T-helper 2 cell treated with Interferon-gamma antibody and Interleukin-4, amounts not matched to agents 5 μg/mL and 100 μg/mL, for 36 hours (primary cell): ENCODE results near the gene NT5DC1.

Experiments used
- DNase-seq: peaks from one replicate; pipeline ENCODE4 v3.0.0; 2021; ENCODE audit warnings: low spot score
- H3K27ac Mint-ChIP-seq: one replicate; pipeline ENCODE4 v1.8.0; 2021; ENCODE audit warnings: mild to moderate bottlenecking, mixed read lengths
- H3K27me3 Mint-ChIP-seq: one replicate; pipeline ENCODE4 v1.8.0; 2021; ENCODE audit warnings: low read depth, mixed read lengths
- H3K36me3 Mint-ChIP-seq: one replicate; pipeline ENCODE4 v1.8.0; 2021; ENCODE audit warnings: low read depth, mixed read lengths
- H3K4me1 Mint-ChIP-seq: one replicate; pipeline ENCODE4 v1.8.0; 2021; ENCODE audit warnings: low read depth, mixed read lengths
- H3K4me3 Mint-ChIP-seq: one replicate; pipeline ENCODE4 v1.8.0; 2022; ENCODE audit warnings: mild to moderate bottlenecking, moderate library complexity, mixed read lengths
- H3K9me3 Mint-ChIP-seq: one replicate; pipeline ENCODE4 v1.8.0; 2021; ENCODE audit warnings: mixed read lengths

The NT5DC1 gene

GRCh38 chr6:116101302-116101718, 657 bp downstream of the NT5DC1 start:
- Mint-ChIP-seq H3K4me3 (peak overlapping the region; percentile 95), H3K9me3 (peaks cover 6% of the 10 kb centered on the region), H3K4me1 (peaks cover 60% of the 10 kb centered on the region), H3K36me3 (peaks cover 14% of the 10 kb centered on the region), H3K27ac (peak overlapping the region; percentile 94), H3K27me3 (no peaks in the 10 kb centered on the region)
- no peak for DNase-seq

- no peaks in the 10 kb centered on the region for H3K27me3 Mint-ChIP-seq
- DNase-seq = no peak
- peak overlapping the region; percentile 94 for H3K27ac Mint-ChIP-seq
- H3K9me3 Mint-ChIP-seq = peaks cover 2% of the 10 kb centered on the region
- H3K4me1 Mint-ChIP-seq = peaks cover 60% of the 10 kb centered on the region
- peak overlapping the region; percentile 95 for H3K4me3 Mint-ChIP-seq
- peaks cover 14% of the 10 kb centered on the region for H3K36me3 Mint-ChIP-seq
Observed at GRCh38 chr6:116101790-116102189, 1.1 kb downstream of the NT5DC1 start.

GRCh38 chr6:116102873-116103272, 2.2 kb downstream of the NT5DC1 start:
- Mint-ChIP-seq H3K27ac (peak overlapping the region; percentile 64), H3K4me3 (peak overlapping the region; percentile 95), H3K9me3 (no peaks in the 10 kb centered on the region), H3K36me3 (peaks cover 20% of the 10 kb centered on the region), H3K4me1 (peaks cover 60% of the 10 kb centered on the region), H3K27me3 (no peaks in the 10 kb centered on the region)
- no peak for DNase-seq

GRCh38 chr6:116104636-116105035, 4.0 kb downstream of the NT5DC1 start:
- Mint-ChIP-seq H3K36me3 (peaks cover 30% of the 10 kb centered on the region), H3K9me3 (no peaks in the 10 kb centered on the region), H3K27ac (no peak overlapping the region), H3K27me3 (no peaks in the 10 kb centered on the region), H3K4me1 (peaks cover 50% of the 10 kb centered on the region), H3K4me3 (no peak overlapping the region)
- no peak for DNase-seq

GRCh38 chr6:116105247-116105646, 4.6 kb downstream of the NT5DC1 start:
- Mint-ChIP-seq H3K36me3 (peaks cover 31% of the 10 kb centered on the region), H3K9me3 (no peaks in the 10 kb centered on the region), H3K4me3 (no peak overlapping the region), H3K4me1 (peaks cover 45% of the 10 kb centered on the region), H3K27ac (no peak overlapping the region), H3K27me3 (no peaks in the 10 kb centered on the region)
- no peak for DNase-seq

GRCh38 chr6:116106146-116106545, 5.5 kb downstream of the NT5DC1 start:
- H3K27ac Mint-ChIP-seq = no peak overlapping the region
- H3K36me3 Mint-ChIP-seq = peaks cover 37% of the 10 kb centered on the region
- no peaks in the 10 kb centered on the region for H3K27me3 Mint-ChIP-seq
- DNase-seq = no peak
- no peak overlapping the region for H3K4me3 Mint-ChIP-seq
- H3K9me3 Mint-ChIP-seq = no peaks in the 10 kb centered on the region
- H3K4me1 Mint-ChIP-seq = peaks cover 43% of the 10 kb centered on the region

GRCh38 chr6:116108836-116109235, 8.2 kb downstream of the NT5DC1 start:
- no peak overlapping the region for H3K27ac Mint-ChIP-seq

GRCh38 chr6:116111552-116112528, 11.2 kb downstream of the NT5DC1 start:
- Mint-ChIP-seq H3K4me3 (no peak overlapping the region), H3K4me1 (peaks cover 2% of the 10 kb centered on the region), H3K9me3 (no peaks in the 10 kb centered on the region), H3K27me3 (no peaks in the 10 kb centered on the region), H3K27ac (no peak overlapping the region), H3K36me3 (peaks cover 44% of the 10 kb centered on the region)
- no peak for DNase-seq

More at GRCh38 chr6:116108836-116109235, 8.2 kb downstream of the NT5DC1 start:
- H3K9me3 Mint-ChIP-seq = no peaks in the 10 kb centered on the region
- H3K27me3 Mint-ChIP-seq = no peaks in the 10 kb centered on the region
- no peak for DNase-seq
- peaks cover 43% of the 10 kb centered on the region for H3K36me3 Mint-ChIP-seq
- H3K4me3 Mint-ChIP-seq = no peak overlapping the region
- peaks cover 21% of the 10 kb centered on the region for H3K4me1 Mint-ChIP-seq

- H3K4me3 Mint-ChIP-seq = no peak overlapping the region
- peaks cover 35% of the 10 kb centered on the region for H3K36me3 Mint-ChIP-seq
- H3K27me3 Mint-ChIP-seq = no peaks in the 10 kb centered on the region
- no peaks in the 10 kb centered on the region for H3K9me3 Mint-ChIP-seq
- H3K27ac Mint-ChIP-seq = no peak overlapping the region
- peaks cover 2% of the 10 kb centered on the region for H3K4me1 Mint-ChIP-seq
- DNase-seq = no peak
Observed at GRCh38 chr6:116113386-116113785, 12.7 kb downstream of the NT5DC1 start.

- H3K27ac Mint-ChIP-seq = no peak overlapping the region
- H3K36me3 Mint-ChIP-seq = peaks cover 26% of the 10 kb centered on the region
- H3K4me3 Mint-ChIP-seq = no peak overlapping the region
- H3K9me3 Mint-ChIP-seq = no peaks in the 10 kb centered on the region
- H3K27me3 Mint-ChIP-seq = no peaks in the 10 kb centered on the region
- peaks cover 4% of the 10 kb centered on the region for H3K4me1 Mint-ChIP-seq
- no peak for DNase-seq
Observed at GRCh38 chr6:116115781-116116180, 15.1 kb downstream of the NT5DC1 start.

- no peak overlapping the region for H3K27ac Mint-ChIP-seq
- DNase-seq = no peak
- H3K4me3 Mint-ChIP-seq = no peak overlapping the region
- H3K27me3 Mint-ChIP-seq = no peaks in the 10 kb centered on the region
- peaks cover 16% of the 10 kb centered on the region for H3K36me3 Mint-ChIP-seq
- H3K4me1 Mint-ChIP-seq = peaks cover 3% of the 10 kb centered on the region
- no peaks in the 10 kb centered on the region for H3K9me3 Mint-ChIP-seq
Observed at GRCh38 chr6:116118608-116119007, 18.0 kb downstream of the NT5DC1 start.

GRCh38 chr6:116120430-116120829, 19.8 kb downstream of the NT5DC1 start:
- Mint-ChIP-seq H3K9me3 (no peaks in the 10 kb centered on the region), H3K36me3 (peaks cover 10% of the 10 kb centered on the region), H3K4me1 (peaks cover 3% of the 10 kb centered on the region), H3K4me3 (no peak overlapping the region), H3K27me3 (no peaks in the 10 kb centered on the region), H3K27ac (no peak overlapping the region)
- DNase-seq = no peak

GRCh38 chr6:116126032-116126431, 25.4 kb downstream of the NT5DC1 start, which contains the start of gene COL10A1:
COL10A1 (minus strand) TSS chr6:116126132; CDS start chr6:116125492, 640 bp downstream.
- H3K27ac Mint-ChIP-seq = no peak within 1 kb of the TSS
- H3K27me3 Mint-ChIP-seq = no peaks in the 10 kb centered on the region
- H3K4me1 Mint-ChIP-seq = peaks cover 6% of the 10 kb centered on the region
- H3K4me3 Mint-ChIP-seq = no peak within 1 kb of the TSS
- no peak for DNase-seq
- no peaks in the 10 kb centered on the region for H3K9me3 Mint-ChIP-seq
- peaks cover 5% of the 10 kb centered on the region for H3K36me3 Mint-ChIP-seq

- H3K36me3 Mint-ChIP-seq = peaks cover 2% of the 10 kb centered on the region
- peaks cover 6% of the 10 kb centered on the region for H3K4me1 Mint-ChIP-seq
- no peaks in the 10 kb centered on the region for H3K9me3 Mint-ChIP-seq
- no peak overlapping the region for H3K4me3 Mint-ChIP-seq
- DNase-seq = no peak
- no peak overlapping the region for H3K27ac Mint-ChIP-seq
- no peaks in the 10 kb centered on the region for H3K27me3 Mint-ChIP-seq
Observed at GRCh38 chr6:116127771-116128493, 27.3 kb downstream of the NT5DC1 start.
